LNCaP clone FGC (cell line): ENCODE measurements around the gene ITGA1.

ENCODE experiments used
- DNase-seq: peaks from one replicate; pipeline ENCODE4 v3.0.0-alpha.2; 2011; ENCODE audit warnings: low read depth
- H3K4me3 ChIP-seq: 2 replicates; pipeline ENCODE4 v1.5.1; 2011; ENCODE audit warnings: mild to moderate bottlenecking, low read depth, low read length, control low read depth
- TF ChIP-seq, protein P1 (sequence below): IDR thresholded peaks from 2 replicates; pipeline ENCODE4 v1.5.1; 2012; ENCODE audit warnings: mild to moderate bottlenecking; ENCODE audit not compliant: control insufficient read depth, insufficient read depth; ENCODE audit errors: extremely low read depth

The ITGA1 gene

DNA sequence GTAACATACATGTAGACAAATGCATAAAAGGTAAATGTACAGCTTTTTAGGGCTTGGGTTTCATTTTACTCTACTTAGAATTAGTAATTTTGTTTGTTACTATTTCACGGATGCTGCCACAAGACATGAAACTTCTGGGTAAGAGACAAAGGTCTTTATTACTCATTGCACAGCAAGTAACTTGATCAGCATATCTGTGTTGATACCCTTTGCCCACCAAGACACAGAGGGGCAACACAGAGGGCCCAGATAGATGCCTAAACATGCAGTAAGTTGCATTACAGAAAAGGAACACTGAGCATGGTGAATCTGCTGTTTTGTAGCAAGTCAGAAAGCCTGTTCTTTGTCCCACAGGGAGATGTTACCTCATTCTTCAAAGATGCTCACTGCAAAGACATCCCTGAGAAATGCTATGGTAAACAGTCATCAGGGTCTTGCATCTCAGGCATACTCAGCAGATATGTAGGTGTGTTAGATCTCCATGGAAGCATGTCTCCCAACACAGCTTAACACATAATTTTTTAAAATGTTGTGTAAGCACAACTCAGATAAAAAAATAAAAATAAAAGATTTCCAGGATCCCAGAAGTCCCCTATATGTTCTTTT lies 211.7 kb downstream of the ITGA1 start:
- DNase-seq = no peak
- no peak overlapping the region for H3K4me3 ChIP-seq
- TF ChIP-seq, protein P1, sequence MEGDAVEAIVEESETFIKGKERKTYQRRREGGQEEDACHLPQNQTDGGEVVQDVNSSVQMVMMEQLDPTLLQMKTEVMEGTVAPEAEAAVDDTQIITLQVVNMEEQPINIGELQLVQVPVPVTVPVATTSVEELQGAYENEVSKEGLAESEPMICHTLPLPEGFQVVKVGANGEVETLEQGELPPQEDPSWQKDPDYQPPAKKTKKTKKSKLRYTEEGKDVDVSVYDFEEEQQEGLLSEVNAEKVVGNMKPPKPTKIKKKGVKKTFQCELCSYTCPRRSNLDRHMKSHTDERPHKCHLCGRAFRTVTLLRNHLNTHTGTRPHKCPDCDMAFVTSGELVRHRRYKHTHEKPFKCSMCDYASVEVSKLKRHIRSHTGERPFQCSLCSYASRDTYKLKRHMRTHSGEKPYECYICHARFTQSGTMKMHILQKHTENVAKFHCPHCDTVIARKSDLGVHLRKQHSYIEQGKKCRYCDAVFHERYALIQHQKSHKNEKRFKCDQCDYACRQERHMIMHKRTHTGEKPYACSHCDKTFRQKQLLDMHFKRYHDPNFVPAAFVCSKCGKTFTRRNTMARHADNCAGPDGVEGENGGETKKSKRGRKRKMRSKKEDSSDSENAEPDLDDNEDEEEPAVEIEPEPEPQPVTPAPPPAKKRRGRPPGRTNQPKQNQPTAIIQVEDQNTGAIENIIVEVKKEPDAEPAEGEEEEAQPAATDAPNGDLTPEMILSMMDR = no peak

DNA sequence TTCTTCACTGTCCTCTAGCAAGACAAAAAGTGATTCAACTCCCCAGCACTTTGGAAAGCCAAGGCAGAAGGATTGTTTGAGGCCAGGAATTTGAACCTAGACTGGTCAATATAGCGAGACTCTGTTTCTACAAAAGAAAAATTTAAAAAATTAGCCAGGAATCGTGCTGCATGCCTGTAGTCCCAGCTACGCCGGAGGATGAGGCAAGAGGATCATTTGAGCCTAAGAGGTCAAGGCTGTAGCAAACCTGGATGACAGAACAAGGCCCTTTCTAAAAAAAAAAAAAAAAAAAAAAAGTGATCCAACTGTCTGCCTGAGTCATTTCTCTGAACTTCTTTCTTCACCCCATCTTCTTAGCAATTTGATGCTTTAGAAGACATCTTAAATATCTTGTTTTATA lies 213.8 kb downstream of the ITGA1 start:
- DNase-seq = no peak
- TF ChIP-seq, protein P1 = no peak
- H3K4me3 ChIP-seq = no peak overlapping the region

- DNase-seq = no peak
- TF ChIP-seq, protein P1 = no peak
- H3K4me3 ChIP-seq = no peak overlapping the region
Observed at GRCh38 chr5:53002491-53002890, 214.8 kb downstream of the ITGA1 start.

GRCh38 chr5:53003144-53003543 lies 215.4 kb downstream of the ITGA1 start:
- no peak overlapping the region for H3K4me3 ChIP-seq
- DNase-seq = no peak
- TF ChIP-seq, protein P1 = no peak

GRCh38 chr5:53006911-53007890 lies 219.5 kb downstream of the ITGA1 start:
- H3K4me3 ChIP-seq = no peak overlapping the region
- DNase-seq = no peak
- TF ChIP-seq, protein P1 = no peak

GRCh38 chr5:53008751-53009150 lies 221.0 kb downstream of the ITGA1 start:
- no peak for DNase-seq
- no peak overlapping the region for H3K4me3 ChIP-seq
- TF ChIP-seq, protein P1 = no peak
